ENCODE measurements around the gene CTNND2. TPM values are rescaled to one million over a fixed set of nuclear protein-coding genes. Genes with fewer than 3 reads are reported as not detected.

Gene CTNND2
- total RNA-seq, 1 experiment from 2014 or later: 7.0 TPM

- H3K27ac ChIP-seq (ENCODE audit: insufficient read length, low read depth, low read length): no peak overlapping the region
- H3K4me1 ChIP-seq (ENCODE audit: insufficient read depth, low read length): no peaks in the 10 kb centered on the region
- Mint-ChIP-seq H3K36me3 (ENCODE audit: insufficient read depth in 1 of 3, low read depth in 3 of 3) (no peaks in the 10 kb centered on the region), H3K9me3 (no peaks in the 10 kb centered on the region), H3K4me1 (no peaks in the 10 kb centered on the region), H3K27me3 (ENCODE audit: low read depth) (peaks cover 2% of the 10 kb centered on the region; the same call in 1 of the 2 replicates), H3K27ac (no peak overlapping the region), H3K4me3 (no peak overlapping the region)
- H3K27me3 ChIP-seq (ENCODE audit: insufficient read depth, low read length): no peaks in the 10 kb centered on the region
- H3K14ac ChIP-seq (ENCODE audit: insufficient read depth, low read length): no peak overlapping the region
- H2BK120ac ChIP-seq (ENCODE audit: low read depth, low read length, poor library complexity, severe bottlenecking): no peak overlapping the region
- no peak overlapping the region for H2BK5ac ChIP-seq (ENCODE audit: insufficient read length, low read length)
- WGBS (ENCODE audit: extremely low coverage, insufficient read length, low lambda C conversion rate): no CpG with 5 or more reads among the region's 2 CpGs
- no peak overlapping the region for H2BK15ac ChIP-seq (ENCODE audit: low read depth, low read length)
- H3K56ac ChIP-seq (ENCODE audit: insufficient read length, low read depth, low read length): no peak overlapping the region
- H2BK20ac ChIP-seq (ENCODE audit: low read depth, low read length, poor library complexity, severe bottlenecking): no peak overlapping the region
- H3K79me2 ChIP-seq (ENCODE audit: insufficient read depth, low read length): no peaks in the 10 kb centered on the region
- H3K9ac ChIP-seq (ENCODE audit: extremely low read depth, insufficient read length, low read length): no peak overlapping the region
- no peak overlapping the region for H2AFZ ChIP-seq (ENCODE audit: low read length)
- H3K23ac ChIP-seq (ENCODE audit: insufficient read length, low read depth, low read length): no peak overlapping the region
- H2AK5ac ChIP-seq (ENCODE audit: insufficient read length, low read length): no peak overlapping the region
- H4K91ac ChIP-seq (ENCODE audit: insufficient read length, low read depth, low read length): no peak overlapping the region
- no peaks in the 10 kb centered on the region for H3K79me1 ChIP-seq (ENCODE audit: insufficient read depth, low read depth, low read length, poor library complexity, severe bottlenecking)
- no peak overlapping the region for H3K4ac ChIP-seq (ENCODE audit: low read depth, low read length)
- DNase-seq: no peak
- H4K20me1 ChIP-seq (ENCODE audit: control insufficient read depth, insufficient read depth, insufficient read length): no peaks in the 10 kb centered on the region
- H3K23me2 ChIP-seq (ENCODE audit: insufficient read length, low read depth, low read length, poor library complexity, severe bottlenecking): no peaks in the 10 kb centered on the region
- no peak for TF ChIP-seq CTCF (conservative IDR thresholded peaks at IDR 0.05)
- H3K18ac ChIP-seq (ENCODE audit: insufficient read length, low read depth, low read length): no peak overlapping the region
- no peak overlapping the region for H4K8ac ChIP-seq (replicated peaks; ENCODE audit: insufficient read length, low read depth, low read length)
- no peak overlapping the region for H3T11ph ChIP-seq (ENCODE audit: low read length)
- H2BK12ac ChIP-seq (ENCODE audit: insufficient read length, low read depth, low read length): no peak overlapping the region
- H3K9me3 ChIP-seq (ENCODE audit: control insufficient read depth, low read depth, low read length): no peaks in the 10 kb centered on the region
- H3K4me2 ChIP-seq (ENCODE audit: insufficient read depth, insufficient read length, low read length): no peak overlapping the region
- no peak overlapping the region for H4K5ac ChIP-seq (ENCODE audit: insufficient read length, low read depth, low read length)
Observed at GRCh38 chr5:11128021-11128420, 776.2 kb downstream of the CTNND2 start.
